ENCODE measurements around the gene UBA6. TPM values are rescaled to one million over a fixed set of nuclear protein-coding genes. Genes with fewer than 3 reads are reported as not detected.

Gene UBA6
- total and polyA plus RNA-seq, 9 of the 15 experiments (the other 6 are each of a cell fraction or from before 2014, with no cell fraction given): 22.9 to 139 (median 94.6) TPM

- BruUV-seq (replicated peaks): no TSS peak
- ChIA-PET POLR2A (interaction anchor here (0.6 to 1.8 kb wide), 2 partner anchors 8 to 29 kb away, joined by 3 to 6 read pairs; no protein-coding TSS in a partner anchor), CTCF (ENCODE audit: low intra/inter-chr PET ratio) (no interaction called here)
- TF ChIP-seq ZKSCAN8 (CRISPR knock-in tag; IDR thresholded peaks at IDR 0.05) (no peak), TAF15 (IDR thresholded peaks at IDR 0.05; ENCODE audit: low read depth, low read length) (no peak), ILK (tag; IDR thresholded peaks at IDR 0.05; ENCODE audit: borderline replicate concordance, low read depth) (no peak), ZNF76 (CRISPR knock-in tag; IDR thresholded peaks at IDR 0.05; ENCODE audit: borderline replicate concordance) (no peak), CHD2 (IDR thresholded peaks at IDR 0.05; ENCODE audit: low read depth, low read length) (no peak), SUPT5H (IDR thresholded peaks at IDR 0.05) (no peak), NFYB (IDR thresholded peaks at IDR 0.05; ENCODE audit: extremely low read depth, insufficient read length) (no peak), HIVEP1 (CRISPR knock-in tag; IDR thresholded peaks at IDR 0.05) (no peak)
- TF ChIP-seq, protein P1, sequence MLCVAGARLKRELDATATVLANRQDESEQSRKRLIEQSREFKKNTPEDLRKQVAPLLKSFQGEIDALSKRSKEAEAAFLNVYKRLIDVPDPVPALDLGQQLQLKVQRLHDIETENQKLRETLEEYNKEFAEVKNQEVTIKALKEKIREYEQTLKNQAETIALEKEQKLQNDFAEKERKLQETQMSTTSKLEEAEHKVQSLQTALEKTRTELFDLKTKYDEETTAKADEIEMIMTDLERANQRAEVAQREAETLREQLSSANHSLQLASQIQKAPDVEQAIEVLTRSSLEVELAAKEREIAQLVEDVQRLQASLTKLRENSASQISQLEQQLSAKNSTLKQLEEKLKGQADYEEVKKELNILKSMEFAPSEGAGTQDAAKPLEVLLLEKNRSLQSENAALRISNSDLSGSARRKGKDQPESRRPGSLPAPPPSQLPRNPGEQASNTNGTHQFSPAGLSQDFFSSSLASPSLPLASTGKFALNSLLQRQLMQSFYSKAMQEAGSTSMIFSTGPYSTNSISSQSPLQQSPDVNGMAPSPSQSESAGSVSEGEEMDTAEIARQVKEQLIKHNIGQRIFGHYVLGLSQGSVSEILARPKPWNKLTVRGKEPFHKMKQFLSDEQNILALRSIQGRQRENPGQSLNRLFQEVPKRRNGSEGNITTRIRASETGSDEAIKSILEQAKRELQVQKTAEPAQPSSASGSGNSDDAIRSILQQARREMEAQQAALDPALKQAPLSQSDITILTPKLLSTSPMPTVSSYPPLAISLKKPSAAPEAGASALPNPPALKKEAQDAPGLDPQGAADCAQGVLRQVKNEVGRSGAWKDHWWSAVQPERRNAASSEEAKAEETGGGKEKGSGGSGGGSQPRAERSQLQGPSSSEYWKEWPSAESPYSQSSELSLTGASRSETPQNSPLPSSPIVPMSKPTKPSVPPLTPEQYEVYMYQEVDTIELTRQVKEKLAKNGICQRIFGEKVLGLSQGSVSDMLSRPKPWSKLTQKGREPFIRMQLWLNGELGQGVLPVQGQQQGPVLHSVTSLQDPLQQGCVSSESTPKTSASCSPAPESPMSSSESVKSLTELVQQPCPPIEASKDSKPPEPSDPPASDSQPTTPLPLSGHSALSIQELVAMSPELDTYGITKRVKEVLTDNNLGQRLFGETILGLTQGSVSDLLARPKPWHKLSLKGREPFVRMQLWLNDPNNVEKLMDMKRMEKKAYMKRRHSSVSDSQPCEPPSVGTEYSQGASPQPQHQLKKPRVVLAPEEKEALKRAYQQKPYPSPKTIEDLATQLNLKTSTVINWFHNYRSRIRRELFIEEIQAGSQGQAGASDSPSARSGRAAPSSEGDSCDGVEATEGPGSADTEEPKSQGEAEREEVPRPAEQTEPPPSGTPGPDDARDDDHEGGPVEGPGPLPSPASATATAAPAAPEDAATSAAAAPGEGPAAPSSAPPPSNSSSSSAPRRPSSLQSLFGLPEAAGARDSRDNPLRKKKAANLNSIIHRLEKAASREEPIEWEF (CRISPR knock-in tag; IDR thresholded peaks at IDR 0.05): no peak
- TF ChIP-seq, protein P2, sequence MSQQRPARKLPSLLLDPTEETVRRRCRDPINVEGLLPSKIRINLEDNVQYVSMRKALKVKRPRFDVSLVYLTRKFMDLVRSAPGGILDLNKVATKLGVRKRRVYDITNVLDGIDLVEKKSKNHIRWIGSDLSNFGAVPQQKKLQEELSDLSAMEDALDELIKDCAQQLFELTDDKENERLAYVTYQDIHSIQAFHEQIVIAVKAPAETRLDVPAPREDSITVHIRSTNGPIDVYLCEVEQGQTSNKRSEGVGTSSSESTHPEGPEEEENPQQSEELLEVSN (IDR thresholded peaks at IDR 0.05; ENCODE audit: borderline replicate concordance in 1 of 2, extremely low read depth in 1 of 2, insufficient read depth in 1 of 2, insufficient read length in 1 of 2, low read depth in 1 of 2, low read length in 1 of 2, poor library complexity in 1 of 2, severe bottlenecking in 1 of 2): no peak
- TF ChIP-seq, protein P3, sequence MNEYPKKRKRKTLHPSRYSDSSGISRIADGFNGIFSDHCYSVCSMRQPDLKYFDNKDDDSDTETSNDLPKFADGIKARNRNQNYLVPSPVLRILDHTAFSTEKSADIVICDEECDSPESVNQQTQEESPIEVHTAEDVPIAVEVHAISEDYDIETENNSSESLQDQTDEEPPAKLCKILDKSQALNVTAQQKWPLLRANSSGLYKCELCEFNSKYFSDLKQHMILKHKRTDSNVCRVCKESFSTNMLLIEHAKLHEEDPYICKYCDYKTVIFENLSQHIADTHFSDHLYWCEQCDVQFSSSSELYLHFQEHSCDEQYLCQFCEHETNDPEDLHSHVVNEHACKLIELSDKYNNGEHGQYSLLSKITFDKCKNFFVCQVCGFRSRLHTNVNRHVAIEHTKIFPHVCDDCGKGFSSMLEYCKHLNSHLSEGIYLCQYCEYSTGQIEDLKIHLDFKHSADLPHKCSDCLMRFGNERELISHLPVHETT (CRISPR knock-in tag; conservative IDR thresholded peaks at IDR 0.05 in 1 of 2, IDR thresholded peaks at IDR 0.05 in 1 of 2): no peak
These were observed 18.7 kb downstream of the UBA6 start for GRCh38 chr4:67682266-67682665.

More at GRCh38 chr4:67682266-67682665, 18.7 kb downstream of the UBA6 start:
- intact Hi-C loops (cut with micrococcal nuclease) (no loop called here), in situ Hi-C loops (cut with MboI) (no loop called here)
- 100% methylated on average over 1 of the region's 1 CpG for WGBS (ENCODE audit: insufficient coverage, low coverage, missing lambda C conversion rate)
- H3K4me2 ChIP-seq (ENCODE audit: insufficient read depth, low read length): no peak overlapping the region
- no peak overlapping the region for H3K27ac ChIP-seq (ENCODE audit: extremely low read depth, low read depth, low read length)
- FAIRE-seq: no peak
- no peaks in the 10 kb centered on the region for H3K4me1 ChIP-seq (replicated peaks in 1 of 2; ENCODE audit: control insufficient read depth in 2 of 2, insufficient read depth in 2 of 2, low read length in 2 of 2)
- no peaks in the 10 kb centered on the region for H3K9me1 ChIP-seq (ENCODE audit: control insufficient read depth, insufficient read depth, low read length)
- DNase-seq (ENCODE audit: extremely low read depth in 1 of 4, low spot score in 3 of 4): no peak
- H3K36me3 ChIP-seq (ENCODE audit: control insufficient read depth, insufficient read depth, low read length): peaks cover 75% of the 10 kb centered on the region
- no peaks in the 10 kb centered on the region for H4K20me1 ChIP-seq (replicated peaks; ENCODE audit: control insufficient read depth, insufficient read depth, low read length)
- H2AFZ ChIP-seq (ENCODE audit: low read depth, low read length): no peak overlapping the region
- H3K79me2 ChIP-seq (ENCODE audit: control insufficient read depth, insufficient read depth, low read length): peaks cover 28% of the 10 kb centered on the region
- no peak for ATAC-seq
- no peaks in the 10 kb centered on the region for H3K9me3 ChIP-seq (replicated peaks; ENCODE audit: control insufficient read depth, insufficient read depth, low read depth, low read length)
- H3K9ac ChIP-seq (ENCODE audit: insufficient read depth in 1 of 2, low read depth in 2 of 2, low read length in 2 of 2): no peak overlapping the region
- H3K27me3 ChIP-seq (ENCODE audit: control insufficient read depth in 2 of 2, insufficient read depth in 2 of 2, low read length in 2 of 2): no peaks in the 10 kb centered on the region
- H3K4me3 ChIP-seq: no peak overlapping the region

Data from K562 (cell line).